HG02943 (cell line): ENCODE measurements around the gene TMC8.
"Not testable (repeated sequence)": the region's sequence is repeated elsewhere in the genome, so short reads cannot be mapped to it uniquely, and the experiment has no call there.

ENCODE experiments used
- ATAC-seq: cut with Tn5 transposase; IDR thresholded peaks from one replicate; pipeline ENCODE4 v1.9.1; 2021; ENCODE audit warnings: mild to moderate bottlenecking, low read depth, moderate library complexity; ENCODE audit not compliant: unreplicated experiment

TMC8 gene

DNA sequence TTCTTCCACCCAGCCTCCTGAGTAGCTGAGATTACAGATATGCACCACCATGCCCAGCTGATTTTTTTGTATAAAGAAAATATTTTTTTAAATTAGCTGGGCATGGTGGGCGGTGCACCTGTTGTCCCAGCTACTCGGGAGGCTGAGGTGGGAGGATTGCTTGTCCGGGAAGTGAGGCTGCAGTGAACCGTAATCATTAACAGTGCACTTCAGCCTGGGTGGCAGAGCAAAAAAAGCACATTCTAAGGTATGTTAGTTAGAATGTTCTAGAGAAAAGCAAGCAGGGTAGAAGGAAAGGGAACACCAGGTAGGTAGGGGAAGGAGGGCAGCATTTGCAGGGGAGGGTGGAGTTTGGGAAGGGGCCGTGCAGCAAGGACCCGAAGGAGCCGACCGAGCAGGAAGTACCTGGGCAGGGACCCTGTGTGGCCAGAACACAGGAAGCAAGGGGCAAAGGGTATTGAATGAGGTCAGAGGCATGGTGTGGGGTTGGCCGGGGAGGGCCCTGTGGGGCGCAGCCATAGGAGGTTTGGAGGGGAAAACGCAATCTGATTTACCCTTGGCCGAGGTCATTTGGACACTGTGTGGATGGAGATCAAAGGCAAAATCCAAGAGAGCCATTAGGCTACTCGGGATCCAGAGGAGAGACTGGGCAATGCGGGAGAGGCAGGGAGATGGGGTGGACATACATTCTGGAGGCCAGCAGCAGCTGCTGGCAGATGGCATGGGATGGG is 17.9 kb downstream of the TMC8 start:
- ATAC-seq: no peak

DNA sequence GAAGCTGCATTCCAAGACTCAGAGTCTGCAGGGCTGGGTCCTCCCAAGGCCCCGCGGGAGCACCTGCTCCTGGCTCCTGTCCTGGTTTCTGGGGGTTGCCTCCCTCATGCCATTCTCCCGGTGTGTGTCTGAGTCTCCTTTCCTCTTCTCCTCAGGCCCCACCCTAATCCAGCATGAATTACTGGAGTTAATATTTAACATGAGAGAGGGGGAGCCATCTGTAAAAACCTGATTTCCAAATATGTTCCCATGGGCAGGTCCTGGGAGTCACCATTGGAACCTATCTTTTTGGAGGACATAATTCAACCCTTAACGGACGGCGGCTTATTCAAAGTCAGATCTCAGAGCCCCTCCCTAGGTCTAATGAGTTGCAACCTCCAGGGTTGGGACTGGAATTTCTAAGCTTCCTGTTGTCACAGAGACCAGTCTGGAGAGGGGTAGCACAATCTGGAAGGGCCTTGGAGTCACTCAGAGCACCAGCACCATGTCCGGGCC is 21.0 kb downstream of the TMC8 start:
- ATAC-seq: no peak

DNA sequence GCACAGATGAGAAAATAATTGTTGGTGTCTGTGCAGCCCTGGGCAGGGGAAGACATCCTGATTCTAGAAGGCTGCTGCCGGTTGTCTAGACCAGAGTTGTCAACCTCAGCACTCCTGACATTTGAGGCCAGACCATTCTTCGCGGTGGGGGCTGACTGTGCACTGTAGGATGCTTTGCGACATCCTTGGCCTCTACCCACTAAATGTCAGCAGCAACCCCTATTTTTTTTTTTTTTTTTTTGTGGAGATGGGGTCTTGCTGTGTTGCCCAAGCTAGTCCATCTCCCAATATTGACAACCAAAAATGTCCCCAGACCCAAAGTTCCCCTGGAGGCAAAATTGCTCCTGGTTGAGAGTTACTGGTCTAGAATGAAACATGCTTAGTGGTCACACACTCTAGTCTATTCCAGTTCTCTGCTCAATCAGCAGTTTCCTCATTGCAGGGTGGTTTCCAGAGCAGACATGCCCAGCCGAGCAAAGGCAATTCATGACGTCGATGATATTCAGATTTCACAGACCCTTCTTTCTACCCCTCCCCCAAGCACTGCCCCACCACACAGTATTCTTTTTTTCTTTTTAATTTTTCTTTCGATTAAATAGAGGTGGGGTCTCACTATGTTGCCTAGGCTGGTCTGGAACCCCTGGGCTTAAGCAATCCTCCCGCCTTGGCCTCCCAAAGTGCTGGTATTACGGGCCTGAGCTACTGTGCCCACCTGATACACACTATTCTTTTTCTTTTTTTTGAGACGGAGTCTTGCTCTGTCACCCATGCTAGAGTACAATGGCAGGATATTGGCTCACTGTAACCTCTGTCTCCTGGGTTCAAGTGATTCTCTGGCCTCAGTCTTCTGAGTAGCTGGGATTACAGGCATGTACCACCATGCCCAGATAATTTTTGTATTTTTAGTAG is 24.6 kb downstream of the TMC8 start:
- no peak for ATAC-seq

DNA sequence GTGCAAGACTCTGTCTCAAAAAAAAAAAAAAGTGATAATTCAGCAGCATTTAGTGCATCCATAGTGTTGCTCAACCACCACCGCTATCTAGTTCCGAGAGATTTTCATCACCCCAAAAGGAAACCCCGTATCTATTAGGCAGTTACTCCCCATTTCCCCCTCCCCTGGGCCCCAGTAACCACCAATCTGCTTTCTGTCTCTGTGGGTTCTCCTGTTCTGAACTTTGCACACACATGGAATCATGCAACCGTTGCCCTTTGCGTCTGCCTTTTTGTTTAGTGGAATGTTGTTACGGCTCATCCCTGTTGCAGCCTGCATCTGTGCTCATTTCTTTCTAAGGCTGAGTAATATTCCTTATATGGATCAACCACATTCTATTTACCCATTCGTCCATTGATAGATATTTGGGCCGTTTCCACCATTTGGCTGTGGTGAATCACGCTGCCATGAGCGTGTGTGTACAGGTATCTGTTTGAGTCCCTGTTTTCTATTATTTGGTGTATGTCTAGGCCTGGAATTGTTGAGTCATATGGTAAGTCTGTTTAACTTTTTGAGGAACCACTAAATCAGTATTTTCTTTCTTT is 29.1 kb downstream of the TMC8 start:
- ATAC-seq: no peak

DNA sequence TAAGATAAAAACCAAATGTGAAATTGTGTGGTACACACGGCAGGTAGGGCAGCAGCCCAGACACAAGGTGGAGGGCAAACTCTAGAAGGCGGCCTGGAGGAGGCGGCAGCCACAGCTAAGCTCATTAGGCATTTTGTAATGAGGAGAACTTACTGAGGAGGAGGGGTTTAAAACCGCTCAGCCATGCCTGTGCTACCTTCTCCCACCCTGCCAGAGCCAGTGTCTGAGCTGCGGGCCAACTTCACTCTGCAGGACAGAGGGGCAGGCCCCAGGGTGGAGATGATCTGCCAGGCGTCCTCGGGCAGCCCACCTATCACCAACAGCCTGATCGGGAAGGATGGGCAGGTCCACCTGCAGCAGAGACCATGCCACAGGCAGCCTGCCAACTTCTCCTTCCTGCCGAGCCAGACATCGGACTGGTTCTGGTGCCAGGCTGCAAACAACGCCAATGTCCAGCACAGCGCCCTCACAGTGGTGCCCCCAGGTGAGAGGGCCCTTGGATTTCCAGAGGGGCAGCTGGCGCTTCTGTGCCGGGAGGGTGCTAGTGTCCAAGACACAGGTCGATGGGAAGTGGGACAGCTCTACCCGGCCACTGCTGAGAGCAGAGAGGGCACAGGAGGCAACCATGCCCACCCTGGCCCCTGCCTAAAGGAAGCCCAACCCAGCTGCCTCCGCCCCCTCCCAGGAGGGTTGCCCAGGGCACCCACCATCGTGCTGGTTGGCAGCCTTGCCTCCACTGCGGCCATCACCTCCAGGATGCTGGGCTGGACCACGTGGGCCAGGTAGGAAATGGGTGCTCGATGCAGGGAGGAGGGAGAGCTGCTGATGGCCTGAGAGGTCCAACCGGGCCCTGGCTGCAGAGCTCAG is 33.5 kb downstream of the TMC8 start:
- no peak for ATAC-seq

DNA sequence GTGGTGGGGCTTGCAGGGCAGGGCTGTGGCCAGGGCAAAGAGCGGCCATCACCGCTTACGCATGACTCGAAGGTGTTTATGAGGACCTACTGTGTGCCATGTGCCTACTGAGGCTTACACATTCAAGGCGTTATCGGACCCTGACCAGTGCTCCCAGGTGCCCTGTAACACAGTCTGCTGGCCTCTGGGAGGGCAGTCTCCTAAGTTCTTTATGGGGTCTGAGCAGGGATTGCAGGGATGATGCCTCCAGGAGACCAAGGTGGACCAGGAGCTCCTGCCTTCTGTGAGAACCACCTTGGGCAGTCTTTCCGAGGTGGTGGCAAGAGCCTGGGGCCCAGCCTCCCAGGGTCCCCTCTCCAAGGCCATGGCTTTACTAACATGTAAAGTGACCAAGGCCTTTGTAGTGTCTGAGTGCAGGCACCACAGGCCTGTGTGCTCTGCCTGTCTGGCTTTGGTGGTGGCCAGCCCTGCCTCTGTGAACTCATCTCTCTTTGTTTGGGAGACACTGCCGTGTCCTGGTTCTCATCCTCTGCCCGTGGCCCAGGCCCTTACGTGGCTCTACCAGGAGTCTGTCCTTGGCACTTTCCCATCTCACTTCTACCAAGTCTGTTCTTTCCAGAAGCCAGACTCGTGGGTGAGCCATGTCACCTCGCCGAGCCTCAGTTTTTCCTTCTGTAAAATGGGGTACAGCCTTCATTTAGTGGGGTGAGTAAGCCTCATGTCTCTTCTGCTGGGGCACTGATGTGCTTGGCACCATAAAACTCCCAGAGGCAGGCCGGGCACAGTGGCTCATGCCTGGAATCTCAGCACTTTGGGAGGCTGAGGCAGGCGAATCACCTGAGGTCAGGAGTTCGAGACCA is 34.4 kb downstream of the TMC8 start:
- ATAC-seq: no peak

DNA sequence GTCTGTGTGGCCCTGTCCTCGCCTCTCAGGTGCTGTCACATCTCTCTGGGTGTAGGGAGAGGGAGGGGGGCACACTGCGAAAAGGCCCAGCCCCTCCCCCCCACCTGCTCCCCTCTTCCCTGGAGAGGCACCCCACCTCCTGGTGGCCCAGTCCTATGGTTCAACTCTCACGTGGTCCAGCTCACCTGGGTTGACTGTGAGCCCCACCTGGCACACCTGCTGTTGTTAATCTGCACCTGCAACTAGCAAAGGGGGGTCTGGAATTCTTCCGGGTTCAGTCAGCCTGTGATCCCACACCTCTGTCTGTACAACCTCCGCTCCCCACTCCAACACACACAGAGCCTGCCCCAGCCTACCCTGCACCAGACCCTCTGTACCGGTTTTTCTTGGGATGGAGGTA is 35.8 kb downstream of the TMC8 start:
- ATAC-seq: no peak

DNA sequence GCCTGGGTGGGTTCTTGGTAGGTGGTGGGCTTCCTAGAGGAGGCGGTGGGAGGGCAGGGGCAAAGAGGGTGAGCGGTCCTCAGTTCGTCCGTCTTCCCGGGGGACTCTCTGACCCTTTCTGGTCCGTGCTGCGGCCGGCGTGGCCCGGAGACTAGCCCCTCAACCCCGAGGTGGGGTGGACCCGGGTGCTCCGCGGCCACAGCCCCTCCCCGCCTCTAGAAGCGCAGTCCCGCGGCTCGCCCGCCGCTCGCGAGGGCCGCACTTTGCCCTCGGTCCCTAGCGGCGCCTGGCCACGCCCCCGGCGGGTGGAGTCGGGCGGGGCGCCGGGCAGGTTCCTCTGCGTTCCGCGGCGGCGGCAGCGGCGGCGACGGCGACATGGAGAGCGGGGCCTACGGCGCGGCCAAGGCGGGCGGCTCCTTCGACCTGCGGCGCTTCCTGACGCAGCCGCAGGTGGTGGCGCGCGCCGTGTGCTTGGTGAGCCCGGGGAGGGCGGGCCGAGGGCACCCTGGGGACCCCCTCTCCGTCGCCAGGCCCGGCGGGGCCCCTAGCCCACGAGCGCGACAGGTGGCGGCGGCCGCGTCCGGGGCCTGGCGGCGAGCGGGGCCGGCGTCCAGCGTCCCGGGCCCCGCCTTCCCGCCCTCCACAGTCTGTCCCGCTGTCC is 37.8 kb downstream of the TMC8 start, which contains the start of gene SYNGR2:
Gene SYNGR2, plus strand, starts transcription at position 340 of the 661 bp plus-strand sequence. Its CDS starts 36 bp downstream, at position 376.
- peak; percentile 55 for ATAC-seq

DNA sequence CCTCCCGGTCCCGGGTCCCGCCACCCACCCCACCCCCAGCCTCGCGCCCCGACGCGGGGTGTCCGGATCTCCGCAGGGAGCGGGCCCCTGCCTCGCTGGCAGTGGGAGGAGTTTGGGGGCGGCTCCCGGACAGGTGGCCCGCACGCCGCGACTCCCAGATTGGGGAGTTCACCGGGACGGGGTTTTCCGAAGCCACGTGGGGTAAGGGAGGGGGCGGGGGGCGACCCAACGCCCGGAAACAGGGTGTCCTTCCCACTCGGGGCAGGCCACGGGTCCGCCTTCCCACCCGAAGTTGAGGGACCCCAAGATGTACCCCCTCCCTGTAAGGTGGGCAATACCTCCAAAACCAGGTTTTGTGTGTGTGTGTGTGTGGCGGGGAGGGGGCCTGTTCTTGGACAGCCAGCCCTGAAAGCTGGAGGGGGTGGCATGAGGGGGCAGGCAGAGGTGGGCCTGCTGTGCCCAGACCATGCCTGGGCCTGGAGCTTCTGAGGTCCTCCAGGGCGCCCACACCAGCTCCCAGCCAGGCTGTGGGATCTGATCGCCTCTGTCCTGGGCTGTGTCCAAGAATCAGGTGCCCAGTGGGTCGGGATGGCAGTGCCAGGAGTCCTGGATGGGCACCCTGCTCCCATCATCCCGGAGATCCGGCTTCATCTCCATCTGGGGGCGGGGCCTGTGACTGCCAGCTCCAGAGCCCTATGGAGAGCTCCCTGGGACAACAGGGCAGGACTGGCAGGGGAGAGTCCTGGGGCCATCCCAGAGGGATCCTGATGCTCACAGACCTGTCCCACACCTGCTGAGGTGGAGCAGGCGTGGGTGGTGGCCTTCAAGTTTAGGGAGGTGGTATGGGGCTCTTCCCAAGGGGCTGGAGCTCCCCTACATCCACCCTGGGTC is 38.6 kb downstream of the TMC8 start:
- ATAC-seq: peak; percentile 4

DNA sequence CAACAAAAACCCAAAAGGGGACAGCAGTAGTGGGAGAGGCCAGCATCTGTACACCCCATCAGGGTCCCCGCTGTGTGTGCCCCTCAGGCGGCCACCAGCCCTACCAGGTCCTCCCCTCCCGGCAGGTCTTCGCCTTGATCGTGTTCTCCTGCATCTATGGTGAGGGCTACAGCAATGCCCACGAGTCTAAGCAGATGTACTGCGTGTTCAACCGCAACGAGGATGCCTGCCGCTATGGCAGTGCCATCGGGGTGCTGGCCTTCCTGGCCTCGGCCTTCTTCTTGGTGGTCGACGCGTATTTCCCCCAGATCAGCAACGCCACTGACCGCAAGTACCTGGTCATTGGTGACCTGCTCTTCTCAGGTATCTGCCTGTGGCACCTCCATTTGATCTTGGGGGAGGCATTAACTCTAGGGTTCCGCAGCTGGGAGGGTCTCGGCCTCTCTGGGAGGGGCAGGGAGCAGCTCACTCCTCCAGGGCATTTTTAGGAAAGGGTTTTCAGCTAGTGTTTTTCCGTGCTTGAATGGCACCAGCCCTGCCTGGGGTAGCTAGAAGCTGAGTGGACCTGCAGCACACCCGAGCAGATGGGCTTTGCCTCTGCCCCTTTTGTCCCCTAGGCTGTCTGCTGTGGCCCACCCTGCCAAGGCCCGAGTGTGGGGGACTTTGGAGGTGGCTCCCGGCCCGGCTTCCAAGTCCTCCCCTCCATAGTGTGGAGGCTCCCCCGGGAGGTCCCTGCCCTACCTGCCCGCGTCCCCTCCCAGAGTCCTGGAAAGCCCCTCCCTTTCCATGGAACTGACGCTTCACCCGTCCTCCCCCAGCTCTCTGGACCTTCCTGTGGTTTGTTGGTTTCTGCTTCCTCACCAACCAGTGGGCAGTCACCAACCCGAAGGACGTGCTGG is 40.4 kb downstream of the TMC8 start:
- no peak for ATAC-seq

DNA sequence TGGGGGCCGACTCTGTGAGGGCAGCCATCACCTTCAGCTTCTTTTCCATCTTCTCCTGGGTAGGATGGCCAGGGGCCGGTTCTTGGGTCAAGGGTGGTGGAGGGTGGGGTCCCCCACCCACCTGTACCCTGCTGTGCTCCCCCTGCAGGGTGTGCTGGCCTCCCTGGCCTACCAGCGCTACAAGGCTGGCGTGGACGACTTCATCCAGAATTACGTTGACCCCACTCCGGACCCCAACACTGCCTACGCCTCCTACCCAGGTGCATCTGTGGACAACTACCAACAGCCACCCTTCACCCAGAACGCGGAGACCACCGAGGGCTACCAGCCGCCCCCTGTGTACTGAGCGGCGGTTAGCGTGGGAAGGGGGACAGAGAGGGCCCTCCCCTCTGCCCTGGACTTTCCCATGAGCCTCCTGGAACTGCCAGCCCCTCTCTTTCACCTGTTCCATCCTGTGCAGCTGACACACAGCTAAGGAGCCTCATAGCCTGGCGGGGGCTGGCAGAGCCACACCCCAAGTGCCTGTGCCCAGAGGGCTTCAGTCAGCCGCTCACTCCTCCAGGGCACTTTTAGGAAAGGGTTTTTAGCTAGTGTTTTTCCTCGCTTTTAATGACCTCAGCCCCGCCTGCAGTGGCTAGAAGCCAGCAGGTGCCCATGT is 41.1 kb downstream of the TMC8 start:
- ATAC-seq: not testable (repeated sequence)

DNA sequence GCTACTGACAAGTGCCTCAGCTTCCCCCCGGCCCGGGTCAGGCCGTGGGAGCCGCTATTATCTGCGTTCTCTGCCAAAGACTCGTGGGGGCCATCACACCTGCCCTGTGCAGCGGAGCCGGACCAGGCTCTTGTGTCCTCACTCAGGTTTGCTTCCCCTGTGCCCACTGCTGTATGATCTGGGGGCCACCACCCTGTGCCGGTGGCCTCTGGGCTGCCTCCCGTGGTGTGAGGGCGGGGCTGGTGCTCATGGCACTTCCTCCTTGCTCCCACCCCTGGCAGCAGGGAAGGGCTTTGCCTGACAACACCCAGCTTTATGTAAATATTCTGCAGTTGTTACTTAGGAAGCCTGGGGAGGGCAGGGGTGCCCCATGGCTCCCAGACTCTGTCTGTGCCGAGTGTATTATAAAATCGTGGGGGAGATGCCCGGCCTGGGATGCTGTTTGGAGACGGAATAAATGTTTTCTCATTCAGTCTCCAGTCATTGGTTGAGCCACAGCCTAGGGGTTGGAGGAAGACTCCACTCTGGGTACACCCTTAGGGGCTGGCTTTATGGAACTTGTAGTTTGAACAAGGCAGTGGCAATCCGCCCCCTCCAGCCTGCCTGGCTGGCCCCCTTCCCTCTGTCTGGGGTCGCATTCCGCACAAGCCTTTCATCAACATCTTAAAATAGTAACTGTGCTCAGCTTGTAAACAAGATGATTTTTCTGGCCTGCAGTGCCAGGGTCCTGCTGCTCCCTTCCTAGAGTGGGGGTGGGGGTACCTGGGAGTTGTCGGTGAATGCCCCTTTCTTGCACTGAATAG is 41.9 kb downstream of the TMC8 start:
- ATAC-seq: no peak

DNA sequence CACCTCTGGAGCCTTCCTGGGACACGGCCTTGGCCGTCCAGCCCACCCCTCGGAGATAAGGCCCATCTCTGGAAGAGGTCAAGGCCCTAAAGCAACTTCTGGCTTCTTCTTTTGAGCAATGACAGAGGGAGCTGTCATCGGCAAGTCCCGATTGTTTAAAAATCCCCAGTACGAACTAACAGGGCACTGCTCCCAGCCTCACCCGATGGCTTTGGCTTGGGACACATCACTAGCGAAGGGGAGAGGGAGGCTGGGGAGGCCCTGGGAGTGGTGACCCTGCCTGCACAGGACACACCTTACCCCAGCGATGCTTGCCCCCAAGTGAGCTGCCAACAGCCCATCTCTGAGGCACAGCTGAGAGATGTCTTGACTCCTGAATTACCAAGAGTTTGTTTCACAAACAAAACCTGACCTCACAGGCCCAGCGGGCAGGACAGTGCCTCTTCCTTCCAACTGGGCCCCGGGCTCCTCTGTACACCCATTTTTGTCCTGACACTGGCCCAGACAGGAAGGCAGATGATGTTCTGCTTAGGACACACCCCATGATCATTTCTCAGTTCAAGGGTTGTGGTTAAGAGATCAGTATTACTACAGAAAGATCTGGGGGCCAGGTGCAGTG is 42.6 kb downstream of the TMC8 start:
- ATAC-seq: no peak

DNA sequence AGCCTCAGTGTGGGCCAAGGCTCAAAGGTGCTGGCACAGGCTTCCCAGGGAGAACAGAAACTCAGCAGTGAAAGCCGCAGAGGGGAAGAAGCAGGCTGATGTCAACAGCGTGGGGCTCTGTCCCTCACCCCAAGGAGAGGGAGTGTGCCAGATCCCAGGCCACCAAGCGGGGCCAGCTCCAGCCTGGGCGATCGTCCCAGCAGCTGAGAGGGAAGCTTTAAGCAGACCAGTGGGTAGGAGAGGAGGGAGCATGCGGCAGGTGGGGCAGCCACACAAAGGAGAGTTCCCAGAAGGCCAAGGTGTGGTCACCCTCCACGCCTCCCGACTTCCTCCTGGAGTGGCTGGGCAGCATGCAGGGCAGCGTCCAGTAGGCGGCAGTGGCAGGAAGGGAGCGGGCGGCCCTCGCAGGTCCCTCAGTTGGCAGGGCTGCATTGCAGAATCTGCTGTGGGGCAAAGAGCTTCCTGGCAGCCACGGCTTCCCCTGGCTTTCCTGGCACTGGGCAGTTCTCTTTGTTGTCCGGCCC is 43.8 kb downstream of the TMC8 start:
- ATAC-seq: no peak
